Activated CD4-positive, alpha-beta T cell treated with anti-CD3 and anti-CD28 coated beads, Interleukin-2, amount 10 ng/mL, durations not matched to agents 24 days and 14 days (primary cell): Measurements from ENCODE around the gene PLCH1. TPM values are rescaled to one million over a fixed set of nuclear protein-coding genes. Genes with fewer than 3 reads are reported as not detected.

Experiments
- DNase-seq: peaks from one replicate; pipeline ENCODE4 v3.0.0; 2022
- H3K27ac Mint-ChIP-seq: one replicate; pipeline ENCODE4 v1.8.0; 2022; ENCODE audit warnings: mild to moderate bottlenecking, mixed read lengths
- H3K27me3 Mint-ChIP-seq: one replicate; pipeline ENCODE4 v1.8.0; 2022; ENCODE audit warnings: mixed read lengths
- H3K36me3 Mint-ChIP-seq: one replicate; pipeline ENCODE4 v1.8.0; 2022; ENCODE audit warnings: low read depth, mild to moderate bottlenecking, mixed read lengths
- H3K4me1 Mint-ChIP-seq: one replicate; pipeline ENCODE4 v1.8.0; 2021; ENCODE audit warnings: mixed read lengths
- H3K4me3 Mint-ChIP-seq: one replicate; pipeline ENCODE4 v1.8.0; 2022; ENCODE audit warnings: mild to moderate bottlenecking, moderate library complexity, mixed read lengths
- H3K9me3 Mint-ChIP-seq: one replicate; pipeline ENCODE4 v1.8.0; 2021; ENCODE audit warnings: mixed read lengths
- intact Hi-C: fragments of 100-400 bp; cut with micrococcal nuclease; formaldehyde crosslinking; loops from one replicate; pipeline ENCODE4 v1.15.1; 2023
- total RNA-seq: library from RNA; stranded (reverse); gene quantifications from 2 replicates; pipeline ENCODE4 v1.2.3, GENCODE V29; 2022

PLCH1 gene
- total RNA-seq, 1 donor from 2014 or later, result not detected

- DNase-seq, result no peak
- no peak overlapping the region for H3K4me3 Mint-ChIP-seq
- H3K36me3 Mint-ChIP-seq, result no peaks in the 10 kb centered on the region
- H3K27ac Mint-ChIP-seq, result no peak overlapping the region
- intact Hi-C loops, result no loop called here
- H3K4me1 Mint-ChIP-seq, result no peaks in the 10 kb centered on the region
- no peaks in the 10 kb centered on the region for H3K9me3 Mint-ChIP-seq
- peaks cover 5% of the 10 kb centered on the region for H3K27me3 Mint-ChIP-seq
These were observed 54.0 kb downstream of the PLCH1 start for GRCh38 chr3:155690921-155691320.

GRCh38 chr3:155688481-155688880 is 56.4 kb downstream of the PLCH1 start:
- DNase-seq, result no peak
- intact Hi-C loops, result no loop called here
- H3K4me3 Mint-ChIP-seq, result no peak overlapping the region
- H3K27ac Mint-ChIP-seq, result no peak overlapping the region
- H3K36me3 Mint-ChIP-seq, result no peaks in the 10 kb centered on the region
- H3K27me3 Mint-ChIP-seq, result peaks cover 1% of the 10 kb centered on the region
- no peaks in the 10 kb centered on the region for H3K4me1 Mint-ChIP-seq
- no peaks in the 10 kb centered on the region for H3K9me3 Mint-ChIP-seq

GRCh38 chr3:155683344-155683720 is 61.5 kb downstream of the PLCH1 start:
- H3K36me3 Mint-ChIP-seq, result no peaks in the 10 kb centered on the region
- peaks cover 9% of the 10 kb centered on the region for H3K27me3 Mint-ChIP-seq
- intact Hi-C loops, result no loop called here
- no peaks in the 10 kb centered on the region for H3K9me3 Mint-ChIP-seq
- no peak overlapping the region for H3K27ac Mint-ChIP-seq
- no peaks in the 10 kb centered on the region for H3K4me1 Mint-ChIP-seq
- DNase-seq, result no peak
- no peak overlapping the region for H3K4me3 Mint-ChIP-seq

GRCh38 chr3:155682426-155683343 is 62.2 kb downstream of the PLCH1 start:
- intact Hi-C loops, result no loop called here
- no peaks in the 10 kb centered on the region for H3K36me3 Mint-ChIP-seq
- no peaks in the 10 kb centered on the region for H3K4me1 Mint-ChIP-seq
- H3K9me3 Mint-ChIP-seq, result no peaks in the 10 kb centered on the region
- H3K27ac Mint-ChIP-seq, result no peak overlapping the region
- DNase-seq, result no peak
- H3K27me3 Mint-ChIP-seq, result peaks cover 9% of the 10 kb centered on the region
- no peak overlapping the region for H3K4me3 Mint-ChIP-seq

GRCh38 chr3:155676252-155676981 is 68.5 kb downstream of the PLCH1 start:
- Mint-ChIP-seq H3K9me3 (no peaks in the 10 kb centered on the region), H3K27ac (no peak overlapping the region), H3K36me3 (no peaks in the 10 kb centered on the region), H3K4me3 (no peak overlapping the region), H3K27me3 (peaks cover 12% of the 10 kb centered on the region), H3K4me1 (no peaks in the 10 kb centered on the region)
- intact Hi-C loops, result no loop called here
- no peak for DNase-seq

GRCh38 chr3:155675094-155675493 is 69.8 kb downstream of the PLCH1 start:
- no peaks in the 10 kb centered on the region for H3K36me3 Mint-ChIP-seq
- intact Hi-C loops, result no loop called here
- H3K27me3 Mint-ChIP-seq, result peaks cover 11% of the 10 kb centered on the region
- H3K9me3 Mint-ChIP-seq, result no peaks in the 10 kb centered on the region
- no peak overlapping the region for H3K4me3 Mint-ChIP-seq
- no peak for DNase-seq
- no peak overlapping the region for H3K27ac Mint-ChIP-seq
- no peaks in the 10 kb centered on the region for H3K4me1 Mint-ChIP-seq

GRCh38 chr3:155673421-155673820 is 71.5 kb downstream of the PLCH1 start:
- no peak for DNase-seq
- no peak overlapping the region for H3K27ac Mint-ChIP-seq
- no peaks in the 10 kb centered on the region for H3K9me3 Mint-ChIP-seq
- H3K4me1 Mint-ChIP-seq, result no peaks in the 10 kb centered on the region
- no peak overlapping the region for H3K4me3 Mint-ChIP-seq
- intact Hi-C loops, result no loop called here
- H3K27me3 Mint-ChIP-seq, result peaks cover 14% of the 10 kb centered on the region
- no peaks in the 10 kb centered on the region for H3K36me3 Mint-ChIP-seq

GRCh38 chr3:155670335-155670734 is 74.5 kb downstream of the PLCH1 start:
- no peak for DNase-seq
- no peaks in the 10 kb centered on the region for H3K9me3 Mint-ChIP-seq
- no peak overlapping the region for H3K4me3 Mint-ChIP-seq
- peaks cover 13% of the 10 kb centered on the region for H3K27me3 Mint-ChIP-seq
- no peaks in the 10 kb centered on the region for H3K36me3 Mint-ChIP-seq
- no peak overlapping the region for H3K27ac Mint-ChIP-seq
- intact Hi-C loops, result no loop called here
- no peaks in the 10 kb centered on the region for H3K4me1 Mint-ChIP-seq

- no peaks in the 10 kb centered on the region for H3K36me3 Mint-ChIP-seq
- intact Hi-C loops, result no loop called here
These were observed 76.9 kb downstream of the PLCH1 start for GRCh38 chr3:155667988-155668387.

GRCh38 chr3:155664925-155665695 is 79.8 kb downstream of the PLCH1 start:
- no peak overlapping the region for H3K4me3 Mint-ChIP-seq
- H3K27me3 Mint-ChIP-seq, result peaks cover 12% of the 10 kb centered on the region
- no peaks in the 10 kb centered on the region for H3K36me3 Mint-ChIP-seq
- no peak overlapping the region for H3K27ac Mint-ChIP-seq
- no peak for DNase-seq
- intact Hi-C loops, result no loop called here
- H3K4me1 Mint-ChIP-seq, result no peaks in the 10 kb centered on the region
- no peaks in the 10 kb centered on the region for H3K9me3 Mint-ChIP-seq

More at GRCh38 chr3:155667988-155668387, 76.9 kb downstream of the PLCH1 start:
- H3K4me1 Mint-ChIP-seq, result no peaks in the 10 kb centered on the region
- H3K27ac Mint-ChIP-seq, result no peak overlapping the region
- H3K9me3 Mint-ChIP-seq, result no peaks in the 10 kb centered on the region
- DNase-seq, result no peak
- H3K4me3 Mint-ChIP-seq, result no peak overlapping the region
- H3K27me3 Mint-ChIP-seq, result peaks cover 14% of the 10 kb centered on the region

GRCh38 chr3:155663467-155664212 is 81.2 kb downstream of the PLCH1 start:
- H3K36me3 Mint-ChIP-seq, result no peaks in the 10 kb centered on the region
- no peak for DNase-seq
- intact Hi-C loops, result no loop called here
- no peaks in the 10 kb centered on the region for H3K9me3 Mint-ChIP-seq
- H3K4me1 Mint-ChIP-seq, result no peaks in the 10 kb centered on the region
- peaks cover 11% of the 10 kb centered on the region for H3K27me3 Mint-ChIP-seq
- no peak overlapping the region for H3K4me3 Mint-ChIP-seq
- no peak overlapping the region for H3K27ac Mint-ChIP-seq

GRCh38 chr3:155661760-155662159 is 83.1 kb downstream of the PLCH1 start:
- intact Hi-C loops, result no loop called here
- H3K27me3 Mint-ChIP-seq, result peaks cover 11% of the 10 kb centered on the region
- no peak overlapping the region for H3K4me3 Mint-ChIP-seq
- no peak overlapping the region for H3K27ac Mint-ChIP-seq
- H3K9me3 Mint-ChIP-seq, result no peaks in the 10 kb centered on the region
- H3K36me3 Mint-ChIP-seq, result no peaks in the 10 kb centered on the region
- H3K4me1 Mint-ChIP-seq, result no peaks in the 10 kb centered on the region
- DNase-seq, result no peak

- no peak for DNase-seq
- no peak overlapping the region for H3K4me3 Mint-ChIP-seq
- no peak overlapping the region for H3K27ac Mint-ChIP-seq
- H3K9me3 Mint-ChIP-seq, result no peaks in the 10 kb centered on the region
- H3K27me3 Mint-ChIP-seq, result peaks cover 11% of the 10 kb centered on the region
- H3K4me1 Mint-ChIP-seq, result no peaks in the 10 kb centered on the region
- no peaks in the 10 kb centered on the region for H3K36me3 Mint-ChIP-seq
- intact Hi-C loops, result no loop called here
These were observed 83.8 kb downstream of the PLCH1 start for GRCh38 chr3:155661042-155661441.
